ENCODE measurements around the gene RERE.

The RERE gene

DNA sequence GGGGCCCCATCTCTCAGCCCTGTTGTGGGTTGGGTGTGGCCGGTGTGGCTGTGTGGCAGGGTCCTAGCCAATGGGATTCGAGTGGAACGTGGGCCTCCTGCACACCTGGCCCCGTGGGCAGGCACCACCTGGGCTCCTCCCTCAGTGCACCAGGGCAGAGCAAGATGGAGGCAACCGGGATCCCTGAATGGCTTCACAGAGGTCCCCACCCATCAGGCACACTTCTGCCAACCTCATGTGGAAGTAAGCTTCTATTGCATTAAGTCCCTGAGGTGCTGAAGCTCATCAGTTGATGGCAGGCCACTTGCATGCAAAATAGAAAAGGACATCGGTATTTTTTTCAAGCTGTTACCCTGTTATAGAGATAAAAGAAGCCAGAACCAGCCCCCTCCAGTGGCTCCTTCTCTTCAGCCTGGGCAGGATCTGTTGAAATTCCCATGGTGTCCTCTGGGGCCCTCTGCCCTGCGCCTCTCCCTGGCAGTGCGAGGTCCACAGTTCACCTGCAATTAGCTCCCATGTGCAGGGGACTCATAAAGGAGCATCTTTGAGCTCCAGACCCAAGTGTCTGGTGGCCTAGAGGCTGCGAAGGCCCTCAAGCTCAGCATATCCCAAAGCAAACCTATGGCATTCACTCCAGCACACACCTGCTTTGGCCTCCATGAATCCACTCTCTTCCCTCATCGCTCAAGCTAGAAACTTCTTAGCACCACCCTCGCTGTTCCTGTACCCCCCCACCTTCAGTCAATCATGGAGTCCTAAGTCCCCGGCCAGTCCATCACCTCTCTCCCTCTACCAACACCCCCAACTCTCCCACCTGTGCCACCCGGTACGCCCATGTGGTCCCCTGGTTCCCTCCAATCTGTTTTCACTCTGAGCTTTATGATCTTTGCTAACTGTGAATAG is 501.6 kb downstream of the RERE start:
- no peak for DNase-seq

DNA sequence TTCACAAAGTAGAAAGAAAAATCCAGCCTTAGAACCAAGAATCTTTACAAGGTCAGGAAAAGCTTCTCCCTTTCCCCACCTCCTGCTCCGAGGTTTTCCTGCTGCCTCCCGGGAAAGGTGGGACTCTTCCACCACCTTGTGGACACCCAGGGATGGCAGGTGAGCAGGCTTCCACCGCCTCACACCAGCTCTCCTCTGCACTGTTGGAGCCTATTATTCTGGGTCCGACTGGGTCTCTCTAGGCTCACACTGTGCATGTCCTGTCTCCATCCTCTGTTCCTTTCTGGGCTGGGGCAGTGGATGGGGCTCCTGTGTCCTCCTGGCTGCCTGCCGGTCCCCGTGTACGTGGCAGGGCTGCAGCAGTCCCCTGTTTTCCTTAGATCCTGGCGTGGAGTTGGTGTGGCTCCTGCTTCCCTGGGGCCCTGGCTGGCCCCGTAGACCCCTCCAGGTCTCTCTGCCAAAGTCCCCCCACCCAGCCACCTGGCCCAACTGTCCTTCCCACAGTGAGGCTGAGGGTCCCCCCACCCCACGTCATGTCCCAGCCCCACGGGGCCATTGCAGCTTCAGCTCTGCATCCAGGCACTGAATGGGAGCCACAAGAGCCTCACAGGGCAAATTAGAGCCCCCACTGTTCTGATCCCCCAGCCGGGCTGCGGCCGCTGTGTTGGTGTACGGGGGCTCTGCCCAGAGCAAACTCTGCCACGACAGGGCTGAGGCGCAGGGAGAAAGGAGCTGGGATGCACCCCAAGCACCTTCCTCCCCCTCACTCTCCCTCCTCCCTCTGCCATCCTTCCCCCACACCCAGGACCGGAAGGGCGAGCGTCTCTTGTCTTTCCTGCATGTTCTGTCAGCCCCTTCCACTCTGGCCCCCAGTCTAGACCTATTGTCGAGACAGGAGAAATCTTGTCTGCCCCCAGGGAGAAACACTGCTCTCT is 502.8 kb downstream of the RERE start:
- DNase-seq = peak in 40 of 51 donors; percentile 5 to 72 (median 46)

DNA sequence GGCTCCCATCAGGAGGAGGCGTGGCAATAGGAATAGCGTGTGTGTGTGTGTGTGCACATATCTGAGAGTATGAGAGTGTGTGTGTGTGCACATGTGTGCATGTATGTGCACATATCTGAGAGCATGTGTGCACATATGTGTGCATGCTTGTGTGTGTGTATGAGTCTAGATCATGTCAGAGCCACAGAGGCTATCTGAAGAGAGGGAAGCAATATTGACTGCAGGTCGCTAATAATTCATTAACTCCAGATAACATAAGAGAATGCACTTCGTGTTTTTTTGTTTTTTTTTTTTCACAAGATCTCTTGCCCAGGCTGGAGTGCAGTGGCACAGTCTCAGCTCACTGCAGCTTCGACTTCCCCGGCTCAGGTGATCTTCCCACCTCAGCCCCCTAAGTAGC is 504.2 kb downstream of the RERE start:
- DNase-seq = no peak

DNA sequence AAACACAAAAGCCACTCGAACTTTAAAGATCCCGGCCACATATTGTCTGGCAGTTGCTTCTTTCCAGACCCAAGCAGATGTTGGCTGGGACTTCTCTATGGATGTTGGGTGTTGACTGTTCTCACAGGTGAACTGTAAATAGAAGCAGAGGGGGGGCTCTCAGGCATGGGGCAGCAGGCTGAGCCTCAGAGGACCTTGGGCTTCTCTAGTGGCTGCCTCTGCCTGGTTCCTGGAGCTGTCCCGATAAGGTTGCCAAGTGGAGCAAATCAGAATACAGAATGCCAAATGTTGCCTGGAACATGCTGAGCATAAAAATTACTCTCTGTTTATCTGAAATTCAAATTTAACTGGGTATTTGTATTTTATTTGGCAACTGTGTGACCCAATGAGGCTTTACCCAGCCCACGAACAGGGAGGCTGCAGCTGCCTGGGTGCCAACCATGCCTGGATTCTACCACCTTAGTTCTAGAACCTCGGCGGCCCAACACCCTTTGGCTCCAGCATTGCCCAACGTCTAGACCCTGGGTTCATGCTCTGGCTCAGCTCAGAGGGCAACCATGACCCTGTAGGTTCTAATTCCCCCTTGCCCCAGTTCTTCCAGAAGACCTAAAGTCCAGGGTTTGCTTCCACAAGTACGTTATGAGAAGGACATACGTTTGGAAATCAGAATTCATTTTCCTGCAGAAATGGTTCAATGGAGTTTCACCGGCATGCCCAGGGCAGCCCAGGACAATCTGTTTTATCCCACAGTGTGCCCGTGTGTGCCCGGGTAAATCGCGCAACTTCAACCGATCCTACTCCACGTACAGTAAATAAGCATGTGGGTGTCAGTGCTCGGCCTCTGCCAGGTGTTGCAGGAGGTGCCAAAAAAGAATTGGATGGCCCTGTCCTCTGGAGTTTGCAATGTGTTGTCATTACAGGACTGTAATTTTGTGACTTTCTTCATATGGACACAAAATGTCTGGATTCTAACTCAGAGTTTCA is 504.9 kb downstream of the RERE start:
- DNase-seq = no peak

DNA sequence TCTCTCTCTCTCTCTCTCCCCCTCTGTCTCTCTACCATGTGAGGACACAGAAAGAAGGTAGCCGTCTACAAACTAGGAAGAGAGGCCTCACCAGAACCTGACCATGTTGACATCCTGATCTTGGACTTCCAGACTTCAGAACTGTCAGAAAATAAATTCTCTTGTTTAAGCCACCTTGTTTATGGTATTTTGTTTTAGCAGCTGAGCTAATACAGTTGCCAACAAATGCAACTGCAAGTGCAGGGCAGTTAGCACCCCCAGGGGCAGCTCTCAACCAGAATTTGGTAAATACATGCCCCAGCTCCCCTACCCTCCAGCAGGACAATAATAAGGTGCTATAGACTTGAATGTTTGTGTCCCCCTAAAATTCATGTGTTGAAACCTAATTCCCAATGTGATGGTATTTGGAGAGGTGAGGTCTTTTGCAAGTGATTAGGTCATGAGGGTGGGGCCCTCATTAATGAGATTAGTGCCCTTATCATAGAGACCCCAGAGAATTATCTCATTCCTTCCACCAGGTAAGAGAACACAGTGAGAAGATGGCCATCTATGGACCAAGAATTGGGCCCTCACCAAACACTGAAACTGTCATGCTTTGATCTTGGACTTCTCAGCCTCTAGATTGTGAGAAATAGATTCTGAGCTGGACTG is 506.2 kb downstream of the RERE start:
- no peak for DNase-seq

DNA sequence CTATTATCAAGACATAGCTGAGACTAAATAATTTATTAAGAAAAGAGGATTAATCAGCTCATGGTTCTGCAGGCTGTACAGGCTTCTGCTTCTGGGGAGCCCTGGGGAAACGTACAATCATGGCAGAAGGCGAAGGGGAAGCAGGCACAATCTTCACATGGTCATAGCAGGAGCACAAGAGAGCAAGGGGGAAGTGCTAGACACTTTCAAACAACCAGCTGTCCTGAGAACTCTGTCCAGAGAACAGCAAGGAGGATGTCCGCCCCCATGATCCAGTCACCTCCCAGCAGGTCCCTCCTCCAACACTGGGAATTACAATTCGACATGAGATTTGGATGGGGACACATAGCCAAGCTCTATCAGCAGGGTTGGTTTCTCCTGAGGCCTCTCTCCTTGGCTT is 509.8 kb downstream of the RERE start:
- DNase-seq = peak in 1 of 51 donors; percentile 12

DNA sequence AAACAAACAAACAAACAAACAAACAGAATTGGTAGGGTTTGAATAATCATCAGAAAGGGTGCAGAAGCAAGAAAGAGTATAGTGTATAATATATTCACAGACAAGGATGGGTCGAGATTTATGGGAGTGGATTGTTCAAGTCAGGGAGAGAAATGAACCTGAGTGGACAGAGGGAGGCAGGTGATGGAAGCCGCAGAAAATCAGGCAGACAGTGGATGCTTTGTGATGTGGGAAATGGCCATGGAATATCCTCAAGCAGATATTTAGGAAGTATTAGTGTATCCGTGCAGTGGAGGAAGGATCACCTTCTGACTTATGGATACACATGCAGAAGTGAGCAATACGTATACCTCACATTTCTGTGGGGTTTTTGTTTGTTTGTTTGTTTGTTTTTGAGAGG is 513.6 kb downstream of the RERE start:
- DNase-seq = no peak

DNA sequence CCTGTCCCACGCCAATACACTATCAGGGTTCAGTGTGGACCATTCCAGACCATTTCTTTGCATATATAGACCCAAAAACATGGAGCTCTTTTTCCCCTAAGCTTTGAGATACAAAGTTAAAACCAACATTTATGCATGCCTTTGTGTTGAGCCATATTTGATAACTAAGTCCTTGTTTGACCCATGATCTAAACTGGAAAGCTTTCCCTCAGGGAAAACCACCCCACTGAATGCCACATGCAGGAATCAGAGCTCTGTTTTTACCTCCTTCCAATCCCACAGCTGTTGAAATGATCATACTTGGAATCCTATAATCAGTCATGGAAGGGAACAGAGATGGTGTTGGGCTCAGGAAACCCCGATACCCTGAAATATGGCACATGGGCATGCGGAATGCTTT is 514.3 kb downstream of the RERE start:
- no peak for DNase-seq
